ENCODE data around the gene RPIA.

GRCh38 chr2:88735853-88736252 is 44.4 kb downstream of the RPIA start:
- TF ChIP-seq CTCF (conservative IDR thresholded peaks at IDR 0.05; ENCODE audit: low read length) (no peak), EZH2phosphoT487 (IDR thresholded peaks at IDR 0.05; ENCODE audit: borderline replicate concordance, low read depth, low read length) (no peak)
